H9 (cell line): Measurements from ENCODE around the gene STBD1. TPM values are rescaled to one million over a fixed set of nuclear protein-coding genes. Genes with fewer than 3 reads are reported as not detected.
"Not testable (repeated sequence)": the region's sequence is repeated elsewhere in the genome, so short reads cannot be mapped to it uniquely, and the experiment has no call there.

Source experiments
- DNase-seq: peaks from one replicate; pipeline ENCODE4 v3.0.0-alpha.2; 2017
- H2AFZ ChIP-seq: one replicate; pipeline ENCODE4 v1.6.1; 2013; ENCODE audit warnings: mild to moderate bottlenecking, low read length, control low read depth, moderate library complexity
- H2AK5ac ChIP-seq: 2 replicates; pipeline ENCODE4 v1.6.1; 2013; ENCODE audit warnings: low read length, control low read depth, mixed read lengths; ENCODE audit not compliant: insufficient read length
- H2BK120ac ChIP-seq: one replicate; pipeline ENCODE4 v1.6.1; 2013; ENCODE audit warnings: low read depth, mild to moderate bottlenecking, low read length, control low read depth, inconsistent platforms; ENCODE audit not compliant: poor library complexity, severe bottlenecking
- H2BK12ac ChIP-seq: 2 replicates; pipeline ENCODE4 v1.6.1; 2013; ENCODE audit warnings: low read length, control low read depth, mixed read lengths, low read depth; ENCODE audit not compliant: insufficient read length
- H2BK15ac ChIP-seq: 2 replicates; pipeline ENCODE4 v1.6.1; 2013; ENCODE audit warnings: low read depth, low read length, control low read depth
- H2BK20ac ChIP-seq: one replicate; pipeline ENCODE4 v1.6.1; 2013; ENCODE audit warnings: low read depth, mild to moderate bottlenecking, low read length, control low read depth, inconsistent platforms; ENCODE audit not compliant: poor library complexity, severe bottlenecking
- H2BK5ac ChIP-seq: 2 replicates; pipeline ENCODE4 v1.6.1; 2013; ENCODE audit warnings: low read length, control low read depth, mixed read lengths; ENCODE audit not compliant: insufficient read length
- H3K14ac ChIP-seq: 2 replicates; pipeline ENCODE4 v1.6.1; 2013; ENCODE audit warnings: low read length, control low read depth; ENCODE audit not compliant: insufficient read depth
- H3K18ac ChIP-seq: 2 replicates; pipeline ENCODE4 v1.6.1; 2013; ENCODE audit warnings: low read depth, mild to moderate bottlenecking, mixed read lengths, low read length, control low read depth; ENCODE audit not compliant: insufficient read length
- H3K23ac ChIP-seq: 2 replicates; pipeline ENCODE4 v1.6.1; 2013; ENCODE audit warnings: low read length, control low read depth, mixed read lengths, low read depth; ENCODE audit not compliant: insufficient read length
- H3K23me2 ChIP-seq: 2 replicates; pipeline ENCODE4 v1.6.1; 2013; ENCODE audit warnings: low read depth, mild to moderate bottlenecking, mixed read lengths, low read length, control low read depth; ENCODE audit not compliant: insufficient read length, poor library complexity, severe bottlenecking
- H3K27ac ChIP-seq: 2 replicates; pipeline ENCODE4 v1.5.1; 2013; ENCODE audit warnings: low read length, control low read depth, mixed read lengths, low read depth; ENCODE audit not compliant: insufficient read length
- H3K27me3 ChIP-seq: 2 replicates; pipeline ENCODE4 v1.6.1; 2013; ENCODE audit warnings: low read length, control low read depth, inconsistent platforms; ENCODE audit not compliant: insufficient read depth
- H3K4ac ChIP-seq: 2 replicates; pipeline ENCODE4 v1.6.1; 2013; ENCODE audit warnings: low read depth, mild to moderate bottlenecking, control low read depth, inconsistent platforms, low read length, moderate library complexity
- H3K4me1 ChIP-seq: 2 replicates; pipeline ENCODE4 v1.6.1; 2013; ENCODE audit warnings: low read length, control low read depth, inconsistent platforms; ENCODE audit not compliant: insufficient read depth
- H3K4me2 ChIP-seq: 2 replicates; pipeline ENCODE4 v1.6.1; 2013; ENCODE audit warnings: low read length, control low read depth, mixed read lengths; ENCODE audit not compliant: insufficient read length, insufficient read depth
- H3K56ac ChIP-seq: 2 replicates; pipeline ENCODE4 v1.6.1; 2013; ENCODE audit warnings: low read depth, mild to moderate bottlenecking, mixed read lengths, low read length, control low read depth; ENCODE audit not compliant: insufficient read length
- H3K79me1 ChIP-seq: 2 replicates; pipeline ENCODE4 v1.6.1; 2013; ENCODE audit warnings: low read depth, mild to moderate bottlenecking, moderate library complexity, low read length, control low read depth, inconsistent platforms; ENCODE audit not compliant: insufficient read depth, poor library complexity, severe bottlenecking
- H3K79me2 ChIP-seq: 2 replicates; pipeline ENCODE4 v1.6.1; 2013; ENCODE audit warnings: low read length, control low read depth, inconsistent platforms; ENCODE audit not compliant: insufficient read depth
- H3K9ac ChIP-seq: 2 replicates; pipeline ENCODE4 v1.6.1; 2013; ENCODE audit warnings: low read length, control low read depth, mixed read lengths; ENCODE audit not compliant: insufficient read length; ENCODE audit errors: extremely low read depth
- H3K9me3 ChIP-seq: one replicate; pipeline ENCODE4 v1.6.1; 2013; ENCODE audit warnings: low read depth, low read length, inconsistent platforms; ENCODE audit not compliant: control insufficient read depth
- H3T11ph ChIP-seq: one replicate; pipeline ENCODE4 v1.6.1; 2013; ENCODE audit warnings: mild to moderate bottlenecking, low read length, control low read depth, inconsistent platforms
- H4K20me1 ChIP-seq: one replicate; pipeline ENCODE4 v1.6.1; 2013; ENCODE audit not compliant: control insufficient read depth, insufficient read length, insufficient read depth
- H4K5ac ChIP-seq: 2 replicates; pipeline ENCODE4 v1.6.1; 2013; ENCODE audit warnings: low read depth, mild to moderate bottlenecking, mixed read lengths, low read length, control low read depth; ENCODE audit not compliant: insufficient read length
- H4K8ac ChIP-seq: replicated peaks from 2 replicates; pipeline ENCODE4 v1.6.1; 2013; ENCODE audit warnings: low read length, control low read depth, mixed read lengths, low read depth; ENCODE audit not compliant: insufficient read length
- H4K91ac ChIP-seq: 2 replicates; pipeline ENCODE4 v1.6.1; 2013; ENCODE audit warnings: low read depth, mild to moderate bottlenecking, moderate library complexity, mixed read lengths, low read length, control low read depth; ENCODE audit not compliant: insufficient read length
- H3K27ac Mint-ChIP-seq, 3 experiments: 2 replicates in 2 of 3; 3 replicates in 1 of 3; pipeline ENCODE4 v1.8.0; 2020 to 2021; ENCODE audit warnings: mixed read lengths in 3 of 3, mild to moderate bottlenecking in 1 of 3, moderate library complexity in 1 of 3
- H3K27me3 Mint-ChIP-seq: 2 replicates; pipeline ENCODE4 v1.8.0; 2021; ENCODE audit warnings: low read depth, mild to moderate bottlenecking, moderate library complexity, mixed read lengths
- H3K36me3 Mint-ChIP-seq, 3 experiments: 2 replicates in 2 of 3; 3 replicates in 1 of 3; pipeline ENCODE4 v1.8.0; 2020 to 2021; ENCODE audit warnings: low read depth in 3 of 3, mixed read lengths in 3 of 3; ENCODE audit not compliant: insufficient read depth in 1 of 3
- H3K4me1 Mint-ChIP-seq, 2 experiments: 2 replicates each; pipeline ENCODE4 v1.8.0; 2020; ENCODE audit warnings: mixed read lengths in 2 of 2
- H3K4me3 Mint-ChIP-seq, 2 experiments: 2 replicates in 1 of 2; 3 replicates in 1 of 2; pipeline ENCODE4 v1.8.0; 2020 to 2021; ENCODE audit warnings: mild to moderate bottlenecking in 2 of 2, mixed read lengths in 2 of 2, moderate library complexity in 1 of 2
- H3K9me3 Mint-ChIP-seq, 2 experiments: 2 replicates in 1 of 2; 3 replicates in 1 of 2; pipeline ENCODE4 v1.8.0; 2020; ENCODE audit warnings: mild to moderate bottlenecking in 2 of 2, mixed read lengths in 2 of 2, moderate library complexity in 1 of 2
- WGBS: extraction: QIAGEN DNeasy Blood & Tissue Kit; methylation state at CpG from one replicate; pipeline ENCODE4 v1.1.7; 2013; ENCODE audit warnings: missing lambda C conversion rate, low lambda C conversion rate, mixed read lengths; ENCODE audit not compliant: insufficient read length; ENCODE audit errors: extremely low coverage; 5-methylcytosine and 5-hydroxymethylcytosine counted together
- total RNA-seq: library from RNA; stranded (reverse); gene quantifications from 2 replicates; pipeline ENCODE4 v1.2.1, GENCODE V29; 2021
- TF ChIP-seq, protein P1 (sequence below): fragments of 200-600 bp; sonication (generic); conservative IDR thresholded peaks from 3 replicates; pipeline ENCODE4 v1.8.0; 2021; ENCODE audit warnings: antibody characterized with exemption, mild to moderate bottlenecking

STBD1 gene
- total RNA-seq, 1 experiment from 2014 or later, result 1.1 TPM

DNA sequence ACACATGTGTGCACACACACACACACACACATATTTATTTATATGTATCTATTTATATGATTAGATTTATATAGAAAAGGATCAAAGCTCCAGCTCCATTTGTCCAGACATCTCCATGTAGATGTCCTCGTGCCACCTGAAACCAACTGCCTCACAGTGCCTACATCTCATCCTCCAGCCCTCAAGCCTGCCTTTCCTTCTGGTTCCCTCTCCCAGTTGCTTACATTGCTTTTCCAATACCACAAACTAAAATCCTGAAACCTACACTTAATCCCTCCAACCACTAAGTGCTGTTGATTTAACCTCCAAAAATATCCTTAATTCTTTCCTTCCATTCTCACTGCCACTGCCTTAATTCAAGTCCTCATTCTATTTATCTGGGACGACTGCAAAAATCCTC, 51.4 kb downstream of the STBD1 start:
- Histone ChIP-seq H4K20me1 (no peaks in the 10 kb centered on the region), H3K9me3 (no peaks in the 10 kb centered on the region), H3K56ac (no peak overlapping the region), H4K91ac (no peak overlapping the region), H3K9ac (no peak overlapping the region), H2BK20ac (no peak overlapping the region), H4K5ac (no peak overlapping the region), H2AFZ (no peak overlapping the region), H3K79me1 (no peaks in the 10 kb centered on the region), H3K14ac (no peak overlapping the region), H3K27ac (no peak overlapping the region), H2BK15ac (no peak overlapping the region), H3K79me2 (no peaks in the 10 kb centered on the region), H3T11ph (no peak overlapping the region), H3K4ac (no peak overlapping the region), H2AK5ac (no peak overlapping the region), H3K4me2 (no peak overlapping the region), H4K8ac (no peak overlapping the region), H3K23ac (no peak overlapping the region), H3K4me1 (no peaks in the 10 kb centered on the region), H2BK5ac (no peak overlapping the region), H3K23me2 (no peaks in the 10 kb centered on the region), H3K27me3 (no peaks in the 10 kb centered on the region), H2BK12ac (no peak overlapping the region), H2BK120ac (no peak overlapping the region), H3K18ac (no peak overlapping the region)
- Mint-ChIP-seq H3K36me3 (peaks cover 6 to 17% (median 8%) of the 10 kb centered on the region in 3 experiments; a peak in 6 of 7 replicates), H3K4me3 (no peak overlapping the region), H3K27ac (no peak overlapping the region), H3K9me3 (peaks cover 19 to 24% of the 10 kb centered on the region in 2 experiments), H3K27me3 (peaks cover 2% of the 10 kb centered on the region), H3K4me1 (no peaks in the 10 kb centered on the region)
- TF ChIP-seq, protein P1, sequence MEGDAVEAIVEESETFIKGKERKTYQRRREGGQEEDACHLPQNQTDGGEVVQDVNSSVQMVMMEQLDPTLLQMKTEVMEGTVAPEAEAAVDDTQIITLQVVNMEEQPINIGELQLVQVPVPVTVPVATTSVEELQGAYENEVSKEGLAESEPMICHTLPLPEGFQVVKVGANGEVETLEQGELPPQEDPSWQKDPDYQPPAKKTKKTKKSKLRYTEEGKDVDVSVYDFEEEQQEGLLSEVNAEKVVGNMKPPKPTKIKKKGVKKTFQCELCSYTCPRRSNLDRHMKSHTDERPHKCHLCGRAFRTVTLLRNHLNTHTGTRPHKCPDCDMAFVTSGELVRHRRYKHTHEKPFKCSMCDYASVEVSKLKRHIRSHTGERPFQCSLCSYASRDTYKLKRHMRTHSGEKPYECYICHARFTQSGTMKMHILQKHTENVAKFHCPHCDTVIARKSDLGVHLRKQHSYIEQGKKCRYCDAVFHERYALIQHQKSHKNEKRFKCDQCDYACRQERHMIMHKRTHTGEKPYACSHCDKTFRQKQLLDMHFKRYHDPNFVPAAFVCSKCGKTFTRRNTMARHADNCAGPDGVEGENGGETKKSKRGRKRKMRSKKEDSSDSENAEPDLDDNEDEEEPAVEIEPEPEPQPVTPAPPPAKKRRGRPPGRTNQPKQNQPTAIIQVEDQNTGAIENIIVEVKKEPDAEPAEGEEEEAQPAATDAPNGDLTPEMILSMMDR, result no peak
- WGBS, result no CpG with 5 or more reads among the region's 2 CpGs
- no peak for DNase-seq

DNA sequence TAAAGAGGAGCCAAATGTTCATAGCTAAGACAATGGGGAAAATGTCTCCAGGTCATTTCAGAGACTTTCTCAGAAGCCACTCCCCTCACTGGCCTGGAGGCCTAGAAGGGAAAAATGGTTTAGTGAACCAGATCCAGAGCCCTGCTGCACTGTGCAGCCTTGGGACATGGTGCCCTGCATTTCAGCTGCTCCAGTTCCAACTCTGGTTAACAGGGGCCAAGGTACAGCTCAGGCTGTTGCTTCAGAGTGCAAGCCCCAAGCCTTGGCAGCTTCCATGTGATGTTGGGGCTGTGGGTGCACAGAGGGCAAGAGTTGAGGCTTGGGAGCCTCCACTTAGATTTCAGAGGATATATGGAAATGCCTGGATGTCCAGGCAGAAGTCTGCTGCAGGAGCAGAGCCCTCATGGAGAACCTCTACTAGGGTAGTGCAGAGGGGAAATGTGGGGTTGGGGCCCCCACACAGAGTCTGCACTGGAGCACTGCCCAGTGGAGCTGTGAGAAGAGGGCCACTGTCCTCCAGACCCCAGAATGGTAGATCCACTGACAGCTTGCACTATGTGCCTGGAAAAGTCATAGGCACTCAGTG, 53.4 kb downstream of the STBD1 start:
- not testable (repeated sequence) for H3K4ac ChIP-seq, H2BK12ac ChIP-seq, DNase-seq, H3K9me3 ChIP-seq, H3K27me3 ChIP-seq, H3K79me1 ChIP-seq, H3K14ac ChIP-seq, H3K23ac ChIP-seq, H2BK20ac ChIP-seq, H3K27me3 Mint-ChIP-seq, H3K18ac ChIP-seq, H3K4me2 ChIP-seq, H3K9ac ChIP-seq, H3K4me1 Mint-ChIP-seq, H2BK120ac ChIP-seq, H3K4me1 ChIP-seq, H3K4me3 Mint-ChIP-seq, H4K8ac ChIP-seq, H3K79me2 ChIP-seq, H4K5ac ChIP-seq, H2AK5ac ChIP-seq, H2BK5ac ChIP-seq, H3K23me2 ChIP-seq, H3K27ac ChIP-seq, H2BK15ac ChIP-seq, H3T11ph ChIP-seq, H2AFZ ChIP-seq, H4K20me1 ChIP-seq, H3K27ac Mint-ChIP-seq, H4K91ac ChIP-seq, H3K56ac ChIP-seq
- H3K36me3 Mint-ChIP-seq, result peaks cover 6 to 17% (median 8%) of the 10 kb centered on the region in 3 experiments; a peak in 6 of 7 replicates
- peaks cover 19 to 24% of the 10 kb centered on the region in 2 experiments for H3K9me3 Mint-ChIP-seq
